ENCODE measurements around the gene ELAPOR2.
"Not testable (repeated sequence)": the region's sequence is repeated elsewhere in the genome, so short reads cannot be mapped to it uniquely, and the experiment has no call there.

ELAPOR2 gene

DNA sequence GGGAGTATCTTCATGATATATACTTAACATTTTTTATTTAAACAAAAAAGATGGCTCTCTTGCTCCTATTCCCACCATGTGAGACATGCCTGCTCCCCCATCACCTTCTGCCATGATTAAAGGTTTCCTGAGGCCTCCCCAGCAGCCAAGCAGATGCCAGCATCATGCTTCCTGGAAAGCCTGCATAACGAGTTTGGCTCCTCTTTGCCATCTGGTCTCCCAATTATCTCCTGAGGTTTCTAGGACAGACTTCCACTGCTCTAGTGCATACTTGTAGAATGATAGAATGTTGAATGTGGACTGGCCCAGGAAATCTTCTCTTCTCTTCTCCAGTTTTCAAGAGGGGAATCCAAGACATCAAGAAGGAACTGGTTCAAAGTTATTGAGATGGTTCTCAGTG is 45.9 kb upstream of the ELAPOR2 start:
- no peaks in the 10 kb centered on the region for H3K79me2 ChIP-seq (ENCODE audit: insufficient read depth, low read length)
- H3K9me3 ChIP-seq (ENCODE audit: insufficient read depth, low read depth, low read length), result no peaks in the 10 kb centered on the region
- no peak for TF ChIP-seq EZH2phosphoT487 (IDR thresholded peaks at IDR 0.05; ENCODE audit: borderline replicate concordance)
- TF ChIP-seq, protein P1, sequence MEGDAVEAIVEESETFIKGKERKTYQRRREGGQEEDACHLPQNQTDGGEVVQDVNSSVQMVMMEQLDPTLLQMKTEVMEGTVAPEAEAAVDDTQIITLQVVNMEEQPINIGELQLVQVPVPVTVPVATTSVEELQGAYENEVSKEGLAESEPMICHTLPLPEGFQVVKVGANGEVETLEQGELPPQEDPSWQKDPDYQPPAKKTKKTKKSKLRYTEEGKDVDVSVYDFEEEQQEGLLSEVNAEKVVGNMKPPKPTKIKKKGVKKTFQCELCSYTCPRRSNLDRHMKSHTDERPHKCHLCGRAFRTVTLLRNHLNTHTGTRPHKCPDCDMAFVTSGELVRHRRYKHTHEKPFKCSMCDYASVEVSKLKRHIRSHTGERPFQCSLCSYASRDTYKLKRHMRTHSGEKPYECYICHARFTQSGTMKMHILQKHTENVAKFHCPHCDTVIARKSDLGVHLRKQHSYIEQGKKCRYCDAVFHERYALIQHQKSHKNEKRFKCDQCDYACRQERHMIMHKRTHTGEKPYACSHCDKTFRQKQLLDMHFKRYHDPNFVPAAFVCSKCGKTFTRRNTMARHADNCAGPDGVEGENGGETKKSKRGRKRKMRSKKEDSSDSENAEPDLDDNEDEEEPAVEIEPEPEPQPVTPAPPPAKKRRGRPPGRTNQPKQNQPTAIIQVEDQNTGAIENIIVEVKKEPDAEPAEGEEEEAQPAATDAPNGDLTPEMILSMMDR (conservative IDR thresholded peaks at IDR 0.05; ENCODE audit: low read length), result no peak
- no peaks in the 10 kb centered on the region for H4K20me1 ChIP-seq (ENCODE audit: insufficient read depth, low read length, poor library complexity, severe bottlenecking)
- no peak overlapping the region for H2AFZ ChIP-seq (ENCODE audit: low read length)
- H3F3A ChIP-seq (ENCODE audit: low read depth), result no peaks in the 10 kb centered on the region
- H3K4me1 ChIP-seq (ENCODE audit: insufficient read depth, low read length, poor library complexity, severe bottlenecking), result no peaks in the 10 kb centered on the region
- H3K4me2 ChIP-seq (ENCODE audit: low read depth, low read length, poor library complexity, severe bottlenecking), result no peak overlapping the region
- no peak overlapping the region for H3K4me3 ChIP-seq (ENCODE audit: low read length, poor library complexity, severe bottlenecking)
- H3K9me2 ChIP-seq (replicated peaks; ENCODE audit: low read depth, low read length), result no peaks in the 10 kb centered on the region
- no peaks in the 10 kb centered on the region for H3K27me3 ChIP-seq (ENCODE audit: insufficient read depth, low read length, poor library complexity, severe bottlenecking)
- H3K36me3 ChIP-seq (ENCODE audit: insufficient read depth, low read length), result no peaks in the 10 kb centered on the region
- H3K9ac ChIP-seq (ENCODE audit: low read depth, low read length, poor library complexity, severe bottlenecking), result no peak overlapping the region

DNA sequence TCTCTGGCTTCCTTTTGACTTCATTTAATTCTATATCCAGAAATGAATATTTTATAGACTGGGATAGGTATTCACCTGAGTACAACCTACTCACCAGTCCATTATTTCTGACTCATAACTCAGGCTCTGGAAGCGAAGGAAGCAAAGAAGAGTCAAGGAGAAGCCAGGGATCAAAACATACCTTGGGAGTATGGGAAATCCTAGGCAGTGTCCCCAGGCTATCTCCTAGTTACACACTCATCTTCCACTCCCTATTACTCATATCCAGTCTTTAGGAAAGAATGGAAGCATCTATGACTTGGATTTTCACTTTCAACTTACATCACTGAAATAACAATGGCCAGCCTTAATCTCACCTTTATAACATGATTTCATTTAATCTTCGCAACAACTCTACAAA is 40.9 kb upstream of the ELAPOR2 start:
- Histone ChIP-seq H3F3A (ENCODE audit: low read depth) (no peaks in the 10 kb centered on the region), H3K9me3 (ENCODE audit: insufficient read depth, low read depth, low read length) (no peaks in the 10 kb centered on the region), H3K4me2 (ENCODE audit: low read depth, low read length, poor library complexity, severe bottlenecking) (no peak overlapping the region), H3K79me2 (ENCODE audit: insufficient read depth, low read length) (no peaks in the 10 kb centered on the region), H3K36me3 (ENCODE audit: insufficient read depth, low read length) (no peaks in the 10 kb centered on the region), H2AFZ (ENCODE audit: low read length) (no peak overlapping the region), H3K4me1 (ENCODE audit: insufficient read depth, low read length, poor library complexity, severe bottlenecking) (no peaks in the 10 kb centered on the region), H3K9me2 (replicated peaks; ENCODE audit: low read depth, low read length) (no peaks in the 10 kb centered on the region), H3K27me3 (ENCODE audit: insufficient read depth, low read length, poor library complexity, severe bottlenecking) (no peaks in the 10 kb centered on the region), H3K9ac (ENCODE audit: low read depth, low read length, poor library complexity, severe bottlenecking) (no peak overlapping the region), H4K20me1 (ENCODE audit: insufficient read depth, low read length, poor library complexity, severe bottlenecking) (no peaks in the 10 kb centered on the region), H3K4me3 (ENCODE audit: low read length, poor library complexity, severe bottlenecking) (no peak overlapping the region)
- TF ChIP-seq, protein P1 (conservative IDR thresholded peaks at IDR 0.05; ENCODE audit: low read length), result no peak
- TF ChIP-seq EZH2phosphoT487 (IDR thresholded peaks at IDR 0.05; ENCODE audit: borderline replicate concordance), result no peak

DNA sequence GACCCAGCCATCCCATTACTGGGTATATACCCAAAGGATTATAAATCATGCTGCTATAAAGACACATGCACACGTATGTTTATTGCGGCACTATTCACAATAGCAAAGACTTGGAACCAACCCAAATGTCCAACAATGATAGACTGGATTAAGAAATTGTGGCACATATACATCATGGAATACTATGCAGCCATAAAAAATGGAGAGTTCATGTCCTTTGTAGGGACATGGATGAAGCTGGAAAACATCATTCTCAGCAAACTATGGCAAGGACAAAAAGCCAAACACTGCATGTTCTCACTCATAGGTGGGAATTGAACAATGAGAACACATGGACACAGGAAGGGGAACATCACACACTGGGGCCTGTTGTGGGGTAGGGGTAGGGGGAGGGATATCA is 37.9 kb upstream of the ELAPOR2 start:
- H3K9me2 ChIP-seq (replicated peaks; ENCODE audit: low read depth, low read length); H3K79me2 ChIP-seq (ENCODE audit: insufficient read depth, low read length); H3F3A ChIP-seq (ENCODE audit: low read depth); H3K27me3 ChIP-seq (ENCODE audit: insufficient read depth, low read length, poor library complexity, severe bottlenecking); H3K4me3 ChIP-seq (ENCODE audit: low read length, poor library complexity, severe bottlenecking); H3K4me1 ChIP-seq (ENCODE audit: insufficient read depth, low read length, poor library complexity, severe bottlenecking); H3K9me3 ChIP-seq (ENCODE audit: insufficient read depth, low read depth, low read length); H4K20me1 ChIP-seq (ENCODE audit: insufficient read depth, low read length, poor library complexity, severe bottlenecking); H2AFZ ChIP-seq (ENCODE audit: low read length); H3K36me3 ChIP-seq (ENCODE audit: insufficient read depth, low read length); H3K9ac ChIP-seq (ENCODE audit: low read depth, low read length, poor library complexity, severe bottlenecking); H3K4me2 ChIP-seq (ENCODE audit: low read depth, low read length, poor library complexity, severe bottlenecking): not testable (repeated sequence)

DNA sequence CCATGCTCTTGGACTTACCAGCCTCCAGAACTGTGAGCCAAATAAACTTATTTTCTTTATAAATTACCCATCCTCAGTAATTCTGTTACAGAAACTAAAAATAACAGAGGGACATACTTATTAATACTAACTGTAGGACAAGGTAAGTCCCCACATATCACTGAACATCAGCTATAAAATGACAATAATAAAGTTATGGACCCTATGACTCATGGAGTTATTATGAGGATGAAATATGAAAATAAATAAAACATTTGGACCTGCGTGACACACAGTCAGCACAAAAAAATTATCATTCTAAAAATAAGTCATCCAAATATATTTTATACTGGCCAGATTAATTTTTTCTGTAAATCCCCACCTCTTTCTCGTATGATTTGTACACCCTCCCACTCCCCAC is 34.9 kb upstream of the ELAPOR2 start:
- Histone ChIP-seq H4K20me1 (ENCODE audit: insufficient read depth, low read length, poor library complexity, severe bottlenecking) (no peaks in the 10 kb centered on the region), H3F3A (ENCODE audit: low read depth) (no peaks in the 10 kb centered on the region), H3K4me2 (ENCODE audit: low read depth, low read length, poor library complexity, severe bottlenecking) (no peak overlapping the region), H3K4me3 (ENCODE audit: low read length, poor library complexity, severe bottlenecking) (no peak overlapping the region), H3K9me3 (ENCODE audit: insufficient read depth, low read depth, low read length) (no peaks in the 10 kb centered on the region), H3K4me1 (ENCODE audit: insufficient read depth, low read length, poor library complexity, severe bottlenecking) (no peaks in the 10 kb centered on the region), H2AFZ (ENCODE audit: low read length) (no peak overlapping the region), H3K27me3 (ENCODE audit: insufficient read depth, low read length, poor library complexity, severe bottlenecking) (no peaks in the 10 kb centered on the region), H3K9ac (ENCODE audit: low read depth, low read length, poor library complexity, severe bottlenecking) (no peak overlapping the region), H3K36me3 (ENCODE audit: insufficient read depth, low read length) (no peaks in the 10 kb centered on the region), H3K79me2 (ENCODE audit: insufficient read depth, low read length) (no peaks in the 10 kb centered on the region), H3K9me2 (replicated peaks; ENCODE audit: low read depth, low read length) (no peaks in the 10 kb centered on the region)
- TF ChIP-seq EZH2phosphoT487 (IDR thresholded peaks at IDR 0.05; ENCODE audit: borderline replicate concordance), result no peak
- TF ChIP-seq, protein P1 (conservative IDR thresholded peaks at IDR 0.05; ENCODE audit: low read length), result no peak

All from Loucy (cell line).